ENCODE data around the gene C6orf136. TPM values are rescaled to one million over a fixed set of nuclear protein-coding genes. Genes with fewer than 3 reads are reported as not detected.
"Not testable (repeated sequence)": the region's sequence is repeated elsewhere in the genome, so short reads cannot be mapped to it uniquely, and the experiment has no call there.

C6orf136 gene
- polyA plus RNA-seq, 1 experiment, result 6.0 TPM

- ChIA-PET CTCF (interaction anchor here (1.2 to 1.3 kb wide), 3 partner anchors 14 to 154 kb away, joined by 3 to 4 read pairs (median 3); no protein-coding TSS in a partner anchor), POLR2A (no interaction called here)
- no peak for DNase-seq (ENCODE audit: low read depth)
- Histone ChIP-seq H3K4me3 (ENCODE audit: low read depth, low read length) (no peak overlapping the region), H3K27me3 (ENCODE audit: control insufficient read depth, insufficient read depth, low read length) (no peaks in the 10 kb centered on the region), H3K36me3 (ENCODE audit: control insufficient read depth, insufficient read depth, low read length) (peaks cover 33% of the 10 kb centered on the region)
- no peak for TF ChIP-seq CTCF (IDR thresholded peaks at IDR 0.05; ENCODE audit: insufficient read depth, low read depth, low read length)
These were observed 18.2 kb downstream of the C6orf136 start for GRCh38 chr6:30664994-30665767.

- DNase-seq (ENCODE audit: low read depth); H3K4me3 ChIP-seq (ENCODE audit: low read depth, low read length); H3K27me3 ChIP-seq (ENCODE audit: control insufficient read depth, insufficient read depth, low read length); POLR2A ChIA-PET: not testable (repeated sequence)
- CTCF ChIA-PET, result interaction anchor here (1.2 kb wide), 2 partner anchors 36 to 153 kb away, joined by 3 read pairs; no protein-coding TSS in a partner anchor
- peaks cover 30% of the 10 kb centered on the region for H3K36me3 ChIP-seq (ENCODE audit: control insufficient read depth, insufficient read depth, low read length)
These were observed 19.4 kb downstream of the C6orf136 start for GRCh38 chr6:30666300-30666699.

- TF ChIP-seq CTCF (IDR thresholded peaks at IDR 0.05; ENCODE audit: insufficient read depth, low read depth, low read length), result peak; percentile 29; the same call in 1 of the 2 replicates
- H3K36me3 ChIP-seq (ENCODE audit: control insufficient read depth, insufficient read depth, low read length), result peaks cover 6% of the 10 kb centered on the region
- POLR2A ChIA-PET, result interaction anchor here (0.6 kb wide), 1 partner anchor 46 kb away, joined by 3 read pairs; the partner anchor contains the start of gene MDC1
- H3K27me3 ChIP-seq (ENCODE audit: control insufficient read depth, insufficient read depth, low read length), result no peaks in the 10 kb centered on the region
- H3K4me3 ChIP-seq (ENCODE audit: low read depth, low read length), result no peak overlapping the region
- no peak for DNase-seq (ENCODE audit: low read depth)
- CTCF ChIA-PET, result interaction anchor here (1.7 to 17.2 kb wide), 3 partner anchors 9 to 56 kb away, joined by 3 to 387 read pairs (median 8); partner anchors contain the start of genes MDC1 and TUBB
These were observed 24.0 kb downstream of the C6orf136 start for GRCh38 chr6:30670760-30671527.

- CTCF ChIA-PET, result interaction anchor here (0.6 to 17.2 kb wide), 24 partner anchors 8 to 396 kb away, joined by 3 to 387 read pairs (median 4); partner anchors contain the start of genes MDC1, TUBB and VARS2
- DNase-seq (ENCODE audit: low read depth), result peak; percentile 85
- Histone ChIP-seq H3K36me3 (ENCODE audit: control insufficient read depth, insufficient read depth, low read length) (peaks cover 15% of the 10 kb centered on the region), H3K27me3 (ENCODE audit: control insufficient read depth, insufficient read depth, low read length) (no peaks in the 10 kb centered on the region), H3K4me3 (ENCODE audit: low read depth, low read length) (peak within 1 kb of the TSS; percentile 88)
- peak; percentile 88 for TF ChIP-seq CTCF (IDR thresholded peaks at IDR 0.05; ENCODE audit: insufficient read depth, low read depth, low read length)
- POLR2A ChIA-PET, result interaction anchor here (0.6 kb wide), 1 partner anchor 442 kb away, joined by 10 read pairs; the partner anchor contains the start of gene PSORS1C1
These were observed 25.7 kb downstream of the C6orf136 start, which contains the start of gene DHX16 for GRCh38 chr6:30672445-30673253. DHX16 (minus strand) TSS chr6:30673006; CDS start chr6:30672841, 165 bp downstream.

- ChIA-PET CTCF (interaction anchor here (0.7 to 17.2 kb wide), 2 partner anchors 50 to 235 kb away, joined by 3 to 387 read pairs; partner anchors contain the start of genes MDC1 and TUBB), POLR2A (no interaction called here)
- Histone ChIP-seq H3K27me3 (ENCODE audit: control insufficient read depth, insufficient read depth, low read length) (no peaks in the 10 kb centered on the region), H3K4me3 (ENCODE audit: low read depth, low read length) (no peak overlapping the region), H3K36me3 (ENCODE audit: control insufficient read depth, insufficient read depth, low read length) (peaks cover 23% of the 10 kb centered on the region)
- no peak for DNase-seq (ENCODE audit: low read depth)
- no peak for TF ChIP-seq CTCF (IDR thresholded peaks at IDR 0.05; ENCODE audit: insufficient read depth, low read depth, low read length)
These were observed 29.8 kb downstream of the C6orf136 start for GRCh38 chr6:30676660-30677285.

Measured in BJ (cell line).